ENCODE measurements around the gene PFN4.

DNA sequence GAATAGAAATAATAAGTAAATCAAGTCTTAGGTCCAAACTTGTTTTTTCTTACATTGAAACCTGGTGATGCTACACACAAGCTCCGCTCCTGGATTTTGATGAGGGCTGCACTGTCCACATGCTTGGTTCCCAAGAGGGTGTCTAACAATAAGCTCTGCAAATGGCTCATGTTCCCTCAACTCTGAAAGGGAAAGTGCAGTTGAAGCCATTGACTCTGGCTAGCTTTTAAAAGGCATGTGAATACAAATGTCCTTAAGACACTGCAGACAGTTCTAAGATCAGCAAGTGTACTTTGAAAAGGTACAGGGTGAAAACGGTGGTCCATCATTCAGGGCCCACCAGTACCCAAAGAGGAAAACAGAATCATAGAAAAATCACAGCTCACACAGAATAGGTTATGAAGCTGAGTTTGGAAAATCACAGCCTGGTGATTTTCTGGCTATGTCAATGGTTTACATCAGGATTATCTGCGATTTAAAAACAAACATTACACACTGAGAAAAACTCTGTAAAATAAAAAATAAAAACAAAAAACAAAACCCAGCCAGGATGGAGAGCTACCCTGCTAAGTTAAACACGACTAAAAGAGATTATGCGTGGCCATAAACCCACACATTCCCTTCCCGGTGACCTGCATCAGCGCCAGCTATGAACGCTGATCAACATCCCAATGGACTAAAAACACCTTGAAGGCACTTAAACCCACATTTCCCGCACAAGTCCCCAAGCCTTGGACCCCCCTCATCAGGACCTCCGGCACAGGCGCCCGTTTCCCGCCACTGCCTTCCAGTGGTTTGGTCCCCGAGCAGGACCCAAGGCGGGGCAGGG lies 554 bp downstream of the PFN4 start:
- TF ChIP-seq, protein P1, sequence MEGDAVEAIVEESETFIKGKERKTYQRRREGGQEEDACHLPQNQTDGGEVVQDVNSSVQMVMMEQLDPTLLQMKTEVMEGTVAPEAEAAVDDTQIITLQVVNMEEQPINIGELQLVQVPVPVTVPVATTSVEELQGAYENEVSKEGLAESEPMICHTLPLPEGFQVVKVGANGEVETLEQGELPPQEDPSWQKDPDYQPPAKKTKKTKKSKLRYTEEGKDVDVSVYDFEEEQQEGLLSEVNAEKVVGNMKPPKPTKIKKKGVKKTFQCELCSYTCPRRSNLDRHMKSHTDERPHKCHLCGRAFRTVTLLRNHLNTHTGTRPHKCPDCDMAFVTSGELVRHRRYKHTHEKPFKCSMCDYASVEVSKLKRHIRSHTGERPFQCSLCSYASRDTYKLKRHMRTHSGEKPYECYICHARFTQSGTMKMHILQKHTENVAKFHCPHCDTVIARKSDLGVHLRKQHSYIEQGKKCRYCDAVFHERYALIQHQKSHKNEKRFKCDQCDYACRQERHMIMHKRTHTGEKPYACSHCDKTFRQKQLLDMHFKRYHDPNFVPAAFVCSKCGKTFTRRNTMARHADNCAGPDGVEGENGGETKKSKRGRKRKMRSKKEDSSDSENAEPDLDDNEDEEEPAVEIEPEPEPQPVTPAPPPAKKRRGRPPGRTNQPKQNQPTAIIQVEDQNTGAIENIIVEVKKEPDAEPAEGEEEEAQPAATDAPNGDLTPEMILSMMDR (IDR thresholded peaks at IDR 0.05) = no peak
- TF ChIP-seq POLR2AphosphoS5 (IDR thresholded peaks at IDR 0.05) (no peak), POLR2A (IDR thresholded peaks at IDR 0.05) (no peak), EP300 (IDR thresholded peaks at IDR 0.05; ENCODE audit: low read depth) (no peak)
